Spleen (tissue), 11 donors: ENCODE results near the gene NAALADL2. TPM values are rescaled to one million over a fixed set of nuclear protein-coding genes. Genes with fewer than 3 reads are reported as not detected.

Experiments used
- DNase-seq: peaks from one replicate; pipeline ENCODE4 v3.0.0-alpha.2; 2020
- H3K27ac ChIP-seq, 8 donors: fragments of 200-600 bp; sonication (generic) in 7 of 8; 1 replicate in 4 of 8; 2 replicates in 4 of 8; pipeline versions ENCODE4 v1.5.0 to v1.8.0; 2016 to 2021; ENCODE audit warnings: inconsistent platforms in 4 of 8, mild to moderate bottlenecking in 4 of 8, moderate library complexity in 1 of 8
- H3K27me3 ChIP-seq, 7 donors: fragments of 200-600 bp; sonication (generic) in 6 of 7; replicated peaks in 1 of 7; 1 replicate in 4 of 7; 2 replicates in 3 of 7; pipeline versions ENCODE4 v1.5.0 to v1.8.0; 2016 to 2021; ENCODE audit warnings: inconsistent platforms in 3 of 7, mild to moderate bottlenecking in 1 of 7
- H3K36me3 ChIP-seq, 6 donors: fragments of 200-600 bp; sonication (generic) in 5 of 6; 1 replicate in 4 of 6; 2 replicates in 2 of 6; pipeline versions ENCODE4 v1.5.0 to v1.8.0; 2016 to 2021; ENCODE audit warnings: inconsistent platforms in 2 of 6
- H3K4me1 ChIP-seq, 6 donors: fragments of 200-600 bp; sonication (generic) in 5 of 6; 1 replicate in 3 of 6; 2 replicates in 3 of 6; pipeline versions ENCODE4 v1.5.0 to v1.8.0; 2016 to 2021; ENCODE audit warnings: inconsistent platforms in 3 of 6
- H3K4me3 ChIP-seq, 8 donors: fragments of 200-600 bp; sonication (generic) in 7 of 8; 1 replicate in 4 of 8; 2 replicates in 4 of 8; pipeline versions ENCODE4 v1.5.0 to v1.8.0; 2016 to 2021; ENCODE audit warnings: inconsistent platforms in 4 of 8, mild to moderate bottlenecking in 4 of 8, moderate library complexity in 2 of 8
- H3K9me3 ChIP-seq, 8 donors: fragments of 200-600 bp; sonication (generic) in 7 of 8; 1 replicate in 4 of 8; 2 replicates in 4 of 8; pipeline versions ENCODE4 v1.5.0 to v1.8.0; 2016 to 2021; ENCODE audit warnings: inconsistent platforms in 4 of 8
- POLR2A ChIP-seq, 3 donors: fragments of 450-650 bp; IDR thresholded peaks; one replicate each; pipeline ENCODE4 v1.5.1; 2017; ENCODE audit warnings: antibody characterized with exemption in 3 of 3, mild to moderate bottlenecking in 1 of 3
- POLR2AphosphoS5 ChIP-seq, 3 donors: sonication (generic); formaldehyde crosslinking; IDR thresholded peaks; one replicate each; pipeline ENCODE4 v1.5.1; 2017; ENCODE audit warnings: antibody characterized with exemption in 3 of 3
- WGBS, 5 donors: extraction: QIAGEN DNeasy Blood & Tissue Kit in 3 of 5; methylation state at CpG; one replicate each; pipeline versions ENCODE4 v1.1.5 to v1.1.7; 2013 to 2018; 5-methylcytosine and 5-hydroxymethylcytosine counted together
- intact Hi-C: fragments of 100-400 bp; cut with DNase I; formaldehyde crosslinking; loops from one replicate; pipeline ENCODE4 v1.15.0; 2023; ENCODE audit warnings: low total_unique reads
- polyA plus RNA-seq, 3 donors: library from polyadenylated mRNA; stranded (reverse); fragments of 200-250 nt; gene quantifications; one replicate each; pipeline ENCODE4 v1.2.1, GENCODE V29; 2013
- total RNA-seq, 7 donors: library from RNA; depleted of rRNA in 3 of 7; stranded (reverse); fragments of >200 nt in 3 of 7; fragmentation: NEBNext Ultra II Directional in 4 of 7; extraction: Animal tissue kit (Norgen Biotek cat#: 25700) in 4 of 7; gene quantifications; one replicate each; pipeline versions ENCODE4 v1.1.0 to v1.2.1, GENCODE V29; 2016 to 2021
- TF ChIP-seq, protein P1 (sequence below), 11 experiments: fragments of 200-600 bp in 7 of 11; fragments of 450-650 bp in 4 of 11; sonication (generic) in 4 of 11; IDR thresholded peaks in 8 of 11; conservative IDR thresholded peaks in 3 of 11; 1 replicate in 7 of 11; 2 replicates in 4 of 11; pipeline versions ENCODE4 v1.4.0 to v1.8.0; 2016 to 2021; ENCODE audit warnings: antibody characterized with exemption in 11 of 11, inconsistent platforms in 4 of 11, mild to moderate bottlenecking in 1 of 11
- donor health status: healthy with polysubstance abuse.
- donor health status: DM: no; HTN: no; CAD: no; lungs with moderate emphysema.
- donor health status: DM: no; HTN: no; CAD: no.
- donor health status: Bipolar disorder and iron deficiency.
- donor health status: healthy.
- donor health status: DM: no; HTN: no; CAD: no.
- donor health status: DM: yes; HTN: yes; CAD: no.

Gene NAALADL2
- total and polyA plus RNA-seq, 10 donors: 0.09 to 14.4 (median 6.4) TPM

DNA sequence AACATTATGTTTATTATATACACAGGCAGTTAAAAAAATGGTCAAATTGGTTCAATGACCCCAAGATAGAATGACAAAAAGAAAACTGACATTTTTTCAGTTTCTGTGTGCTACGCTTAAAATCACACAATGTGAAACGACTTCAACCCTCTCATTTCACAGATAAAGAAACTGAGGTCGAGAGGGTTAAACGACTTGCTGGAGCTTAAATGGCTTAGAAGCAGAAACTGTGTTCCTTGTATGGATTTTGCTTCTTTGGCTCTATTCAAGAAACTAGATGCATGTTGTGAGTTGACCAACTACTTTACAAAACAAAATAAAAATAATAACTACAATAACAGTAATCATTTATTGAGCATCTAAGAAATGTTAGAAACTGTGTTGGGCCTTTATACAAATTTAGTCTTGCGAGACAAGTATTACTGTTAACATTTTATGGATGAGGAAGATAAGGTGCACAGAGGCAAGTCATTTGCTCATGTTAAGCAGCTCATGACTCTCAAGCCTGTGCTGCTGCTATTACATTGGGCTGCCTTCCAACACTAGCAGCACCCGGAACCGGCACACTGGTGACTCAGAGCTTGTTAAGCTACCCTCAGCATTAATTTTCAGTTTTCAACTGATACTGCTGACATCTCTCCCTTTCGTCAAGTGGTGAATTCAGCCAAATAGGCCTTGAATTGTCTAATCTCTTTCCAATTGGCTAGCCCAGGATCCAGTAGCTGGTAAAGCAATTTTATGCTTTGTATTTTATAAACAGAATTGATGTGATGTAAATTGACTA is 487.6 kb downstream of the NAALADL2 start:
- intact Hi-C loops: no loop called here
- DNase-seq: no peak
- H3K9me3 ChIP-seq: peaks cover 0 to 6% (median 0%) of the 10 kb centered on the region in 8 donors
- TF ChIP-seq POLR2A (IDR thresholded peaks at IDR 0.05): no peak
- no peak for TF ChIP-seq POLR2AphosphoS5 (IDR thresholded peaks at IDR 0.05)
- TF ChIP-seq, protein P1, sequence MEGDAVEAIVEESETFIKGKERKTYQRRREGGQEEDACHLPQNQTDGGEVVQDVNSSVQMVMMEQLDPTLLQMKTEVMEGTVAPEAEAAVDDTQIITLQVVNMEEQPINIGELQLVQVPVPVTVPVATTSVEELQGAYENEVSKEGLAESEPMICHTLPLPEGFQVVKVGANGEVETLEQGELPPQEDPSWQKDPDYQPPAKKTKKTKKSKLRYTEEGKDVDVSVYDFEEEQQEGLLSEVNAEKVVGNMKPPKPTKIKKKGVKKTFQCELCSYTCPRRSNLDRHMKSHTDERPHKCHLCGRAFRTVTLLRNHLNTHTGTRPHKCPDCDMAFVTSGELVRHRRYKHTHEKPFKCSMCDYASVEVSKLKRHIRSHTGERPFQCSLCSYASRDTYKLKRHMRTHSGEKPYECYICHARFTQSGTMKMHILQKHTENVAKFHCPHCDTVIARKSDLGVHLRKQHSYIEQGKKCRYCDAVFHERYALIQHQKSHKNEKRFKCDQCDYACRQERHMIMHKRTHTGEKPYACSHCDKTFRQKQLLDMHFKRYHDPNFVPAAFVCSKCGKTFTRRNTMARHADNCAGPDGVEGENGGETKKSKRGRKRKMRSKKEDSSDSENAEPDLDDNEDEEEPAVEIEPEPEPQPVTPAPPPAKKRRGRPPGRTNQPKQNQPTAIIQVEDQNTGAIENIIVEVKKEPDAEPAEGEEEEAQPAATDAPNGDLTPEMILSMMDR (IDR thresholded peaks at IDR 0.05 in 8 of 11, conservative IDR thresholded peaks at IDR 0.05 in 3 of 11): no peak
- no peaks in the 10 kb centered on the region for H3K27me3 ChIP-seq
- no peaks in the 10 kb centered on the region for H3K4me1 ChIP-seq
- H3K4me3 ChIP-seq: no peak overlapping the region
- WGBS, 5 donors: 66 to 83% (median 75%) methylated on average over 8 of the region's 8 CpGs
- H3K27ac ChIP-seq: no peak overlapping the region
- no peaks in the 10 kb centered on the region for H3K36me3 ChIP-seq

DNA sequence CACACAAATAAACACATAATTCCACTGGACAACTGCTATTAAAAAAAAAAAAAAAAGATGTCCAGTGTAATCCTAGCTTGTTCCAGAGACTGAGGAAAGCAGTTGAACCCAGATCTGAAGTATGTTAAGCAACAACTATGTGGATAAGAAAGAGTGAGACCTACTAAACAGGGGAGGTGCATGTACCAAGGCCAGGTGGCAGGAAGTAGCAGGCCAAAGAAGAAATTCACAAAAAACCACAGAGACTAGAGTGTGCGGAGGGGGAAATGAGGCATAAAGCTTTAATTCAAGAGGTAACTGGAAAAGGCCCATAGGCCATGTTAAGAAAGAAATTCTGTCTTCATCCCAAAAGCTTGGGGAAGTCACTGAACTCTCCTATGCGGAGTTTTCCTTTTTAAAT is 490.0 kb downstream of the NAALADL2 start:
- 63 to 81% (median 72%) methylated on average over 2 of the region's 2 CpGs for WGBS, 5 donors
- Histone ChIP-seq H3K36me3 (no peaks in the 10 kb centered on the region), H3K27ac (no peak overlapping the region), H3K4me1 (no peaks in the 10 kb centered on the region), H3K4me3 (no peak overlapping the region), H3K9me3 (peaks cover 0 to 6% (median 0%) of the 10 kb centered on the region in 8 donors), H3K27me3 (no peaks in the 10 kb centered on the region)
- intact Hi-C loops: no loop called here
- TF ChIP-seq POLR2A (IDR thresholded peaks at IDR 0.05) (no peak), POLR2AphosphoS5 (IDR thresholded peaks at IDR 0.05) (no peak)
- TF ChIP-seq, protein P1 (IDR thresholded peaks at IDR 0.05 in 8 of 11, conservative IDR thresholded peaks at IDR 0.05 in 3 of 11): no peak
- no peak for DNase-seq

DNA sequence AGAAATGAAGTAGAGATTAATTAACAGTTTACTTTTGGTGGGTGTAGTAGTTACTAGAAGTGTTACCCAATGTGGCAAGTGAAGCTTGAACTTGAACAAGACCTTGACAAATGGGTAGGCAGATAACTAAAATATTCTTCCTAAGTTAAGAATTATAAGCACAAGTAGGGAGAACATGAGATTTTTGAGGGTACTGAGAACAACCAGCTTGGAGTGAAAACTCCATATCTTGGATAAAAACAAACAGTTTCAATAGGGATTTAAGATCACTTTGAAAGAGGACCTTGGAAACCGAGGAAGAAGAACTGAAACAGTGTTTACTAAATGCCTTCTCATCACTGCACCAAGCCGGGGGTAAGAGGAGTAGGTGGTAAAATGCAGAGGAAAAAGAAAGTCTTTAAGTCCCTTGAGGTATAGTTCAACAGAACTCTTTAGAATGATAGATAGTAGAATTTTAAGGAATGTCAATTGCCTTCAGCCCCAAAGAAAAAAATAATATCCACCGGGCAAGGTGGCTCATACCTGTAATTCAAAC is 496.7 kb downstream of the NAALADL2 start:
- no peak overlapping the region for H3K4me3 ChIP-seq
- no peaks in the 10 kb centered on the region for H3K36me3 ChIP-seq
- TF ChIP-seq POLR2AphosphoS5 (IDR thresholded peaks at IDR 0.05): no peak
- TF ChIP-seq, protein P1 (IDR thresholded peaks at IDR 0.05 in 8 of 11, conservative IDR thresholded peaks at IDR 0.05 in 3 of 11): no peak
- TF ChIP-seq POLR2A (IDR thresholded peaks at IDR 0.05): no peak
- H3K27ac ChIP-seq: no peak overlapping the region
- peaks cover 0 to 3% (median 0%) of the 10 kb centered on the region in 8 donors for H3K9me3 ChIP-seq
- WGBS, 5 donors: 70 to 82% (median 80%) methylated on average over 3 of the region's 3 CpGs
- DNase-seq: no peak
- intact Hi-C loops: no loop called here
- H3K4me1 ChIP-seq: no peaks in the 10 kb centered on the region
- H3K27me3 ChIP-seq: no peaks in the 10 kb centered on the region

- H3K4me3 ChIP-seq: no peak overlapping the region
- intact Hi-C loops: no loop called here
- 76 to 82% (median 80%) methylated on average over 3 of the region's 3 CpGs for WGBS, 5 donors
These were observed 497.8 kb downstream of the NAALADL2 start for GRCh38 chr3:175356899-175357324.

More at GRCh38 chr3:175356899-175357324, 497.8 kb downstream of the NAALADL2 start:
- TF ChIP-seq, protein P1 (IDR thresholded peaks at IDR 0.05 in 8 of 11, conservative IDR thresholded peaks at IDR 0.05 in 3 of 11): no peak
- TF ChIP-seq POLR2AphosphoS5 (IDR thresholded peaks at IDR 0.05) (no peak), POLR2A (IDR thresholded peaks at IDR 0.05) (no peak)
- H3K36me3 ChIP-seq: no peaks in the 10 kb centered on the region
- no peaks in the 10 kb centered on the region for H3K27me3 ChIP-seq
- H3K4me1 ChIP-seq: no peaks in the 10 kb centered on the region
- DNase-seq: no peak
- no peak overlapping the region for H3K27ac ChIP-seq
- H3K9me3 ChIP-seq: peaks cover 0 to 3% (median 0%) of the 10 kb centered on the region in 8 donors
